ENCODE data around the gene RHOBTB3. TPM values are rescaled to one million over a fixed set of nuclear protein-coding genes. Genes with fewer than 3 reads are reported as not detected.

The RHOBTB3 gene
- total and polyA plus RNA-seq, 10 of the 15 experiments (the other 5 are each of a cell fraction or from before 2014, with no cell fraction given) = 3.6 to 42.8 (median 8.4) TPM

DNA sequence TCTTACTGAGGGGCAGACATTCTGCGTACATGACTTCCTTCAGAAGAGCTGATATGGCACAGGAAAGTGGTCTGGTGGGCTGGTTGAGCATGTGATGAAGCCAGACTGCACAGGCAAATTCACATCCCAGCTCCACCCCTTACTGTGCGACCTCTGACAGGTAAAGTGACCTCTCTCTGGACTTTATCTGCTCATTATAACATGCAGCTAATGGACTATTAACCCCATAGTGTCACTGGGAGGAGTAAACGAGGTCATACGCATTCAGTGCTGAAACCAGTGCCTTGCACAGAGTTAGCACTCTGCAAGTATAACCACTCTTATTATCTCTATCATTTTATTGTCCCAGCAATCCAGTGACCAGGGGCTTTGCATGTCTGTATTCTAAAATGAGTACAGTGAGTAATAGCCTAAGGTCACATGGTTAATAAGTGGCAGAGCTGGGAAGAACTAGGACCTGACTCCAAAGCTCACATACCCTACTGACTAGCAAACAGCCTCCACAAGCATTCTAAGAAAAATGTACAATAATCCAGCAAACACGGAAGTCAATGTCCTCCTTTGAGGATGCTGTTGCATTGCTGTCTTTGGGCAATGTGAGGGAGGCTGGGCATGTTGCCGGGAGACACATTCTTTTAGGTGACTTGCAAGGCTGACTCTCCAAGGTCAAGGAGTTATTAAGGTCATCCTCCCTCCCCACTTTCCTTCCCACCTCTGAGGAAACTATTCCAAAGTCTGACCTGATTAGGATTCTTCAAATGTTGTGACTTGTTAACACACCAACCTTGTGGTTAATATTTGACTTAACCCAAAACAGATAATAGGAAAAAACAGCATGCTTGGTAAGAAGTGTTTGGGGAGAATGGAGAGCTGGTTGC lies 72.4 kb downstream of the RHOBTB3 start (continued):
- TF ChIP-seq, protein P1, sequence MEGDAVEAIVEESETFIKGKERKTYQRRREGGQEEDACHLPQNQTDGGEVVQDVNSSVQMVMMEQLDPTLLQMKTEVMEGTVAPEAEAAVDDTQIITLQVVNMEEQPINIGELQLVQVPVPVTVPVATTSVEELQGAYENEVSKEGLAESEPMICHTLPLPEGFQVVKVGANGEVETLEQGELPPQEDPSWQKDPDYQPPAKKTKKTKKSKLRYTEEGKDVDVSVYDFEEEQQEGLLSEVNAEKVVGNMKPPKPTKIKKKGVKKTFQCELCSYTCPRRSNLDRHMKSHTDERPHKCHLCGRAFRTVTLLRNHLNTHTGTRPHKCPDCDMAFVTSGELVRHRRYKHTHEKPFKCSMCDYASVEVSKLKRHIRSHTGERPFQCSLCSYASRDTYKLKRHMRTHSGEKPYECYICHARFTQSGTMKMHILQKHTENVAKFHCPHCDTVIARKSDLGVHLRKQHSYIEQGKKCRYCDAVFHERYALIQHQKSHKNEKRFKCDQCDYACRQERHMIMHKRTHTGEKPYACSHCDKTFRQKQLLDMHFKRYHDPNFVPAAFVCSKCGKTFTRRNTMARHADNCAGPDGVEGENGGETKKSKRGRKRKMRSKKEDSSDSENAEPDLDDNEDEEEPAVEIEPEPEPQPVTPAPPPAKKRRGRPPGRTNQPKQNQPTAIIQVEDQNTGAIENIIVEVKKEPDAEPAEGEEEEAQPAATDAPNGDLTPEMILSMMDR (IDR thresholded peaks at IDR 0.05 in 2 of 3, conservative IDR thresholded peaks at IDR 0.05 in 1 of 3; ENCODE audit: control insufficient read depth in 2 of 3, extremely low read depth in 1 of 3, insufficient read depth in 1 of 3, low read depth in 3 of 3, low read length in 3 of 3) = no peak
- no peak for TF ChIP-seq FOS (IDR thresholded peaks at IDR 0.05; ENCODE audit: borderline replicate concordance, extremely low read depth, insufficient read length)
- TF ChIP-seq, protein P2, sequence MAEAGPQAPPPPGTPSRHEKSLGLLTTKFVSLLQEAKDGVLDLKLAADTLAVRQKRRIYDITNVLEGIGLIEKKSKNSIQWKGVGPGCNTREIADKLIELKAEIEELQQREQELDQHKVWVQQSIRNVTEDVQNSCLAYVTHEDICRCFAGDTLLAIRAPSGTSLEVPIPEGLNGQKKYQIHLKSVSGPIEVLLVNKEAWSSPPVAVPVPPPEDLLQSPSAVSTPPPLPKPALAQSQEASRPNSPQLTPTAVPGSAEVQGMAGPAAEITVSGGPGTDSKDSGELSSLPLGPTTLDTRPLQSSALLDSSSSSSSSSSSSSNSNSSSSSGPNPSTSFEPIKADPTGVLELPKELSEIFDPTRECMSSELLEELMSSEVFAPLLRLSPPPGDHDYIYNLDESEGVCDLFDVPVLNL (IDR thresholded peaks at IDR 0.05; ENCODE audit: low read depth, low read length) = no peak

DNA sequence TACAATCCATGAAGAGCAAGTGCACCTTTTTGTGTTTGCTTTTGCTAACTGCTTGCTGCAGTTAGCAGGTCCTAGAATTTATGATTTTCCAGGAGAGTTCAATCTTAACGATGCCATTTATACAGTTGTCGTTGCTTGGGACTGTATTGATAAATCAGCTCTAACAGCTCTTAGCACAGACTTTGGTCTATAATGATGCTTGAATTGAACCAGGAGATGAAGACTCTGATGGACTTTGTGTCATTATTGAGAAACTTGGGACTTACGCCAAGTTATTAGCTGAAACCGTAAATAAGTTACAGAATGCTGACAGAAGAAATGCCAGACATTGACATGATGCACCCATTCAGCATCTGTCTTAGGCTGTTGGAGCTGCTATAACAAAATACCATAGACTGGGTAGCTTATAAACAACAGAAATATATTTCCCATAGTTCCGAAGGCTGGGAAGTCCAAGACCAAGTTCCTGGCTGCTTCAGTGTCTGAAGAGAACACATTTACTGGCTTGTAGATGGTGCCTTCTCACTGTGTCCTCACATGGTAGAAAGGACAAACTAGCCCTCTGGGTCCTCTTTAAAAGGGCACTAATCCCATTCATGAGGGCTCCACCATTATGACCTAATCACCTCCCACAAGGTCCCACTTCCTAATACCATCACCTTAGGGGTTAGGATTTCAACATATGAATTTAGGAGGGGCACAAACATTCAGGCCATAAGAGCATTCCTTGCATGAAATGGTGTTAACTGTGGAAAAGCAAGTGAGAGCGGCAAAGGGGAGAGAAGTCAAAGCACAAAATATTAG lies 73.8 kb downstream of the RHOBTB3 start:
- H2AFZ ChIP-seq (ENCODE audit: control insufficient read depth, low read depth, low read length) = no peak overlapping the region
- no peaks in the 10 kb centered on the region for H4K20me1 ChIP-seq (ENCODE audit: control insufficient read depth, insufficient read depth)
- FAIRE-seq (no peak), DNase-seq (ENCODE audit: low read depth, low spot score) (no peak), ATAC-seq (no peak)
- no peak overlapping the region for H3K4me2 ChIP-seq (ENCODE audit: control insufficient read depth, insufficient read depth)
- WGBS (ENCODE audit: insufficient coverage, insufficient replicate concordance, low lambda C conversion rate, missing lambda C conversion rate) = 97% methylated on average over 6 of the region's 6 CpGs
- RAD21 ChIA-PET (ENCODE audit: unreplicated experiment) = interaction anchor here (1.1 to 6.9 kb wide), 3 partner anchors 17 to 36 kb away, joined by 3 to 149 read pairs (median 4); partner anchors contain the start of gene GLRX
- intact Hi-C loops (cut with micrococcal nuclease; ENCODE audit: unreplicated experiment) (no loop called here), in situ Hi-C loops (cut with MboI) (no loop called here)
- no peaks in the 10 kb centered on the region for H3K36me3 ChIP-seq (ENCODE audit: control insufficient read depth in 2 of 2, insufficient read depth in 2 of 2, low read length in 1 of 2)
- no peak overlapping the region for H3K9ac ChIP-seq (ENCODE audit: control insufficient read depth, insufficient read depth, low read length)
- BruUV-seq (replicated peaks) = no TSS peak
- H3K79me2 ChIP-seq (ENCODE audit: control insufficient read depth, insufficient read depth, low read length) = no peaks in the 10 kb centered on the region
- CTCF ChIA-PET = interaction anchor here (1.2 to 6.0 kb wide), 3 partner anchors 18 to 23 kb away, joined by 4 to 57 read pairs (median 14); partner anchors contain the start of gene GLRX
- no peaks in the 10 kb centered on the region; the same call in 2 of the 3 replicates for H3K9me3 ChIP-seq (replicated peaks; ENCODE audit: control insufficient read depth, insufficient read depth, low read length)
- peaks cover 21% of the 10 kb centered on the region for H3K4me1 ChIP-seq (ENCODE audit: control insufficient read depth, insufficient read depth, low read length)
- H3K27ac ChIP-seq (ENCODE audit: control insufficient read depth, insufficient read depth) = no peak overlapping the region
- POLR2A ChIA-PET = interaction anchor here (0.6 to 1.1 kb wide), 3 partner anchors 43 to 1057 kb away, joined by 3 to 8 read pairs (median 3); no protein-coding TSS in a partner anchor
- H3K27me3 ChIP-seq (replicated peaks in 1 of 2; ENCODE audit: control insufficient read depth in 2 of 2, insufficient read depth in 2 of 2, low read length in 1 of 2) = no peaks in the 10 kb centered on the region
- SMC1A ChIA-PET (ENCODE audit: uncharacterized antibody, unreplicated experiment) = interaction anchor here (2.4 to 10.4 kb wide), 5 partner anchors 15 to 35 kb away, joined by 8 to 217 read pairs (median 40); partner anchors contain the start of gene GLRX
- no peak overlapping the region for H3K4me3 ChIP-seq
- TF ChIP-seq ESRRA (IDR thresholded peaks at IDR 0.05; ENCODE audit: low read length) (no peak), NRF1 (conservative IDR thresholded peaks at IDR 0.05; ENCODE audit: low read depth, low read length) (no peak), NR2C1 (IDR thresholded peaks at IDR 0.05) (no peak)
- TF ChIP-seq, protein P3, sequence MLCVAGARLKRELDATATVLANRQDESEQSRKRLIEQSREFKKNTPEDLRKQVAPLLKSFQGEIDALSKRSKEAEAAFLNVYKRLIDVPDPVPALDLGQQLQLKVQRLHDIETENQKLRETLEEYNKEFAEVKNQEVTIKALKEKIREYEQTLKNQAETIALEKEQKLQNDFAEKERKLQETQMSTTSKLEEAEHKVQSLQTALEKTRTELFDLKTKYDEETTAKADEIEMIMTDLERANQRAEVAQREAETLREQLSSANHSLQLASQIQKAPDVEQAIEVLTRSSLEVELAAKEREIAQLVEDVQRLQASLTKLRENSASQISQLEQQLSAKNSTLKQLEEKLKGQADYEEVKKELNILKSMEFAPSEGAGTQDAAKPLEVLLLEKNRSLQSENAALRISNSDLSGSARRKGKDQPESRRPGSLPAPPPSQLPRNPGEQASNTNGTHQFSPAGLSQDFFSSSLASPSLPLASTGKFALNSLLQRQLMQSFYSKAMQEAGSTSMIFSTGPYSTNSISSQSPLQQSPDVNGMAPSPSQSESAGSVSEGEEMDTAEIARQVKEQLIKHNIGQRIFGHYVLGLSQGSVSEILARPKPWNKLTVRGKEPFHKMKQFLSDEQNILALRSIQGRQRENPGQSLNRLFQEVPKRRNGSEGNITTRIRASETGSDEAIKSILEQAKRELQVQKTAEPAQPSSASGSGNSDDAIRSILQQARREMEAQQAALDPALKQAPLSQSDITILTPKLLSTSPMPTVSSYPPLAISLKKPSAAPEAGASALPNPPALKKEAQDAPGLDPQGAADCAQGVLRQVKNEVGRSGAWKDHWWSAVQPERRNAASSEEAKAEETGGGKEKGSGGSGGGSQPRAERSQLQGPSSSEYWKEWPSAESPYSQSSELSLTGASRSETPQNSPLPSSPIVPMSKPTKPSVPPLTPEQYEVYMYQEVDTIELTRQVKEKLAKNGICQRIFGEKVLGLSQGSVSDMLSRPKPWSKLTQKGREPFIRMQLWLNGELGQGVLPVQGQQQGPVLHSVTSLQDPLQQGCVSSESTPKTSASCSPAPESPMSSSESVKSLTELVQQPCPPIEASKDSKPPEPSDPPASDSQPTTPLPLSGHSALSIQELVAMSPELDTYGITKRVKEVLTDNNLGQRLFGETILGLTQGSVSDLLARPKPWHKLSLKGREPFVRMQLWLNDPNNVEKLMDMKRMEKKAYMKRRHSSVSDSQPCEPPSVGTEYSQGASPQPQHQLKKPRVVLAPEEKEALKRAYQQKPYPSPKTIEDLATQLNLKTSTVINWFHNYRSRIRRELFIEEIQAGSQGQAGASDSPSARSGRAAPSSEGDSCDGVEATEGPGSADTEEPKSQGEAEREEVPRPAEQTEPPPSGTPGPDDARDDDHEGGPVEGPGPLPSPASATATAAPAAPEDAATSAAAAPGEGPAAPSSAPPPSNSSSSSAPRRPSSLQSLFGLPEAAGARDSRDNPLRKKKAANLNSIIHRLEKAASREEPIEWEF (IDR thresholded peaks at IDR 0.05; ENCODE audit: insufficient replicate concordance, low read depth, low read length) = no peak
- TF ChIP-seq, protein P4, sequence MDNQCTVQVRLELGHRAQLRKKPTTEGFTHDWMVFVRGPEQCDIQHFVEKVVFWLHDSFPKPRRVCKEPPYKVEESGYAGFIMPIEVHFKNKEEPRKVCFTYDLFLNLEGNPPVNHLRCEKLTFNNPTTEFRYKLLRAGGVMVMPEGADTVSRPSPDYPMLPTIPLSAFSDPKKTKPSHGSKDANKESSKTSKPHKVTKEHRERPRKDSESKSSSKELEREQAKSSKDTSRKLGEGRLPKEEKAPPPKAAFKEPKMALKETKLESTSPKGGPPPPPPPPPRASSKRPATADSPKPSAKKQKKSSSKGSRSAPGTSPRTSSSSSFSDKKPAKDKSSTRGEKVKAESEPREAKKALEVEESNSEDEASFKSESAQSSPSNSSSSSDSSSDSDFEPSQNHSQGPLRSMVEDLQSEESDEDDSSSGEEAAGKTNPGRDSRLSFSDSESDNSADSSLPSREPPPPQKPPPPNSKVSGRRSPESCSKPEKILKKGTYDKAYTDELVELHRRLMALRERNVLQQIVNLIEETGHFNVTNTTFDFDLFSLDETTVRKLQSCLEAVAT (IDR thresholded peaks at IDR 0.05) = no peak
